ENCODE measurements around the gene CENPX. TPM values are rescaled to one million over a fixed set of nuclear protein-coding genes. Genes with fewer than 3 reads are reported as not detected.
A peak's percentile ranks its signal among the peaks of the same experiment; 100 is the strongest.
"Not testable (repeated sequence)": the region's sequence is repeated elsewhere in the genome, so short reads cannot be mapped to it uniquely, and the experiment has no call there.

The CENPX gene
- total RNA-seq, 2 experiments from 2014 or later, result 57.3 to 73.0 TPM

- CTCF ChIA-PET, result no interaction called here
- no peak for DNase-seq
- Mint-ChIP-seq H3K9me3 (no peaks in the 10 kb centered on the region), H3K36me3 (ENCODE audit: low read depth) (peaks cover 1% of the 10 kb centered on the region), H3K27ac (no peak overlapping the region), H3K4me1 (peaks cover 4% of the 10 kb centered on the region), H3K4me3 (no peak overlapping the region), H3K27me3 (no peaks in the 10 kb centered on the region)
- POLR2A ChIA-PET, result no interaction called here
Measured at GRCh38 chr17:81991684-81992305, 30.9 kb downstream of the CENPX start.

- POLR2A ChIA-PET, result no interaction called here
- H3K9me3 Mint-ChIP-seq, result no peaks in the 10 kb centered on the region
- CTCF ChIA-PET, result interaction anchor here (0.9 to 1.7 kb wide), 2 partner anchors 13 to 31 kb away, joined by 3 read pairs; no protein-coding TSS in a partner anchor
Measured at GRCh38 chr17:81990836-81991683, 31.6 kb downstream of the CENPX start.

GRCh38 chr17:81987161-81987770, 35.4 kb downstream of the CENPX start:
- no peaks in the 10 kb centered on the region for H3K9me3 Mint-ChIP-seq
- no peaks in the 10 kb centered on the region for H3K27me3 Mint-ChIP-seq
- no peak for DNase-seq
- peaks cover 19% of the 10 kb centered on the region for H3K36me3 Mint-ChIP-seq (ENCODE audit: low read depth)
- H3K27ac Mint-ChIP-seq, result no peak overlapping the region
- ChIA-PET POLR2A (no interaction called here), CTCF (no interaction called here)
- peaks cover 19% of the 10 kb centered on the region for H3K4me1 Mint-ChIP-seq
- no peak overlapping the region for H3K4me3 Mint-ChIP-seq

More at GRCh38 chr17:81990836-81991683, 31.6 kb downstream of the CENPX start:
- Mint-ChIP-seq H3K27me3 (no peaks in the 10 kb centered on the region), H3K4me1 (peaks cover 4% of the 10 kb centered on the region), H3K27ac (no peak overlapping the region), H3K36me3 (ENCODE audit: low read depth) (peaks cover 6% of the 10 kb centered on the region), H3K4me3 (no peak overlapping the region)
- no peak for DNase-seq

- H3K4me3 Mint-ChIP-seq, result no peak overlapping the region
- POLR2A ChIA-PET, result no interaction called here
- CTCF ChIA-PET, result interaction anchor here (1.1 kb wide), 1 partner anchor 27 kb away, joined by 4 read pairs; no protein-coding TSS in a partner anchor
- peaks cover 19% of the 10 kb centered on the region for H3K36me3 Mint-ChIP-seq (ENCODE audit: low read depth)
- peaks cover 23% of the 10 kb centered on the region for H3K4me1 Mint-ChIP-seq
- H3K27me3 Mint-ChIP-seq, result no peaks in the 10 kb centered on the region
- H3K9me3 Mint-ChIP-seq, result no peaks in the 10 kb centered on the region
- no peak for DNase-seq
- H3K27ac Mint-ChIP-seq, result no peak overlapping the region
Measured at GRCh38 chr17:81986606-81987005, 36.1 kb downstream of the CENPX start.

- POLR2A ChIA-PET, result no interaction called here
- CTCF ChIA-PET, result interaction anchor here (0.9 to 1.0 kb wide), 2 partner anchors 8 to 36 kb away, joined by 3 to 4 read pairs; no protein-coding TSS in a partner anchor
- Mint-ChIP-seq H3K4me3 (no peak overlapping the region), H3K27me3 (no peaks in the 10 kb centered on the region), H3K36me3 (ENCODE audit: low read depth) (peaks cover 27% of the 10 kb centered on the region), H3K27ac (peak overlapping the region; percentile 2), H3K4me1 (peaks cover 35% of the 10 kb centered on the region), H3K9me3 (no peaks in the 10 kb centered on the region)
- DNase-seq, result no peak
Measured at GRCh38 chr17:81984773-81985410, 37.8 kb downstream of the CENPX start.

GRCh38 chr17:81983639-81984373, 38.9 kb downstream of the CENPX start:
- Mint-ChIP-seq H3K4me1 (peaks cover 45% of the 10 kb centered on the region), H3K36me3 (ENCODE audit: low read depth) (peaks cover 34% of the 10 kb centered on the region)

DNA sequence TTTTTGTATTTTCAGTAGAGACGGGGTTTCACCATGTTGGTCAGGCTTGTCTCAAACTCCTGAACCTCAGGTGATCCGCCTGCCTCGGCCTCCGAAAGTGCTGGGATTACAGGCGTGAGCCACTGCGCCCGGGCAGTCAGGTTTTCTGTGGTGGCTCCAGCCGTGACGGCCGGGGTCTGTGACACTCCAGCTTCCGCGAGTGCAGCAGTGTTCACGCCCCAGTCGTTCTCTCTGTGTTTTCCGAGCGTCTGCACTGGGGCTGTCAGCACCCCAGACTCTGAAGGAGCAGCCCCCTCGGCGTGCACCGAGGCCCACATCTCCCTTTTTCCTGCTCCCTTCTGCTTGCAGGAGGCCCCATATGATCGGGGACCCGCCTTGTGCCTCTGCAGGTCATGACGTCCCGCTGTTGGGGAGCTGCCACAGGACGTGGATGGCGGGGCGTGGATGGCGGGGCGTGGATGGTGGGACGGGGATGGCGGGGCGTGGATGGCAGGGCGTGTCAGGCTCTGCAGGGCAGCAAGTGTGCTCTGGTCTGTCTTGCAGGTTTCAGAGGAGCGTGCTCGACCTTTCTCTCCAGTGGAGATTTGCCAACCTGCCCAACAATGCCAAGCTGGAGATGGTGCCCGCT, 39.6 kb downstream of the CENPX start:
- no peak overlapping the region for H3K27ac Mint-ChIP-seq
- POLR2A ChIA-PET, result no interaction called here
- H3K9me3 Mint-ChIP-seq, result no peaks in the 10 kb centered on the region
- no peak overlapping the region for H3K4me3 Mint-ChIP-seq
- H3K4me1 Mint-ChIP-seq, result peaks cover 49% of the 10 kb centered on the region
- no peaks in the 10 kb centered on the region for H3K27me3 Mint-ChIP-seq
- CTCF ChIA-PET, result interaction anchor here (0.6 to 1.5 kb wide), 4 partner anchors 47 to 678 kb away, joined by 3 to 4 read pairs (median 3); partner anchors contain the start of gene DCXR
- DNase-seq, result no peak
- peaks cover 36% of the 10 kb centered on the region for H3K36me3 Mint-ChIP-seq (ENCODE audit: low read depth)

More at GRCh38 chr17:81983639-81984373, 38.9 kb downstream of the CENPX start:
- CTCF ChIA-PET, result interaction anchor here (0.6 to 1.5 kb wide), 3 partner anchors 47 to 678 kb away, joined by 3 read pairs; no protein-coding TSS in a partner anchor
- H3K27ac Mint-ChIP-seq, result no peak overlapping the region
- H3K9me3 Mint-ChIP-seq, result no peaks in the 10 kb centered on the region
- H3K4me3 Mint-ChIP-seq, result no peak overlapping the region
- H3K27me3 Mint-ChIP-seq, result no peaks in the 10 kb centered on the region
- POLR2A ChIA-PET, result no interaction called here
- no peak for DNase-seq

DNA sequence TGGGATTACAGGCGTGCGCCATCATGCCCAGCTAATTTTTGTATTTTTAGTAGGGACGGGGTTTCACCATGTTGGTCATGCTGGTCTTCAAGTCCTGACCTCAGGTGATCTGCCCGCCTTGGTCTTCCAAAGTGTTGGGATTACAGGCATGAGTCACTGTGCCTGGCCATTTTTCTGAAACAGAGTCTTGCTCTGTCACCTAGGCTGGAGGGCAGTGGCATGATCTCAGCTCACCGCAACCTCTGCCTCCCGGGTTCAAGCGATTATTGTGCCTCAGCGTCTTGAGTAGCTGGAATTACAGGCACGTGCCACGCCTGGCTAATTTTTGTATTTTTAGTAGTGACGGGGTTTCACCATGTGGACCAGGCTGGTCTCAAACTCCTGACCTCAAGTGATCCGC, 41.2 kb downstream of the CENPX start:
- H3K9me3 Mint-ChIP-seq, DNase-seq, H3K27ac Mint-ChIP-seq, POLR2A ChIA-PET, H3K27me3 Mint-ChIP-seq, H3K4me3 Mint-ChIP-seq, CTCF ChIA-PET: not testable (repeated sequence)
- peaks cover 51% of the 10 kb centered on the region for H3K4me1 Mint-ChIP-seq
- H3K36me3 Mint-ChIP-seq (ENCODE audit: low read depth), result peaks cover 32% of the 10 kb centered on the region

DNA sequence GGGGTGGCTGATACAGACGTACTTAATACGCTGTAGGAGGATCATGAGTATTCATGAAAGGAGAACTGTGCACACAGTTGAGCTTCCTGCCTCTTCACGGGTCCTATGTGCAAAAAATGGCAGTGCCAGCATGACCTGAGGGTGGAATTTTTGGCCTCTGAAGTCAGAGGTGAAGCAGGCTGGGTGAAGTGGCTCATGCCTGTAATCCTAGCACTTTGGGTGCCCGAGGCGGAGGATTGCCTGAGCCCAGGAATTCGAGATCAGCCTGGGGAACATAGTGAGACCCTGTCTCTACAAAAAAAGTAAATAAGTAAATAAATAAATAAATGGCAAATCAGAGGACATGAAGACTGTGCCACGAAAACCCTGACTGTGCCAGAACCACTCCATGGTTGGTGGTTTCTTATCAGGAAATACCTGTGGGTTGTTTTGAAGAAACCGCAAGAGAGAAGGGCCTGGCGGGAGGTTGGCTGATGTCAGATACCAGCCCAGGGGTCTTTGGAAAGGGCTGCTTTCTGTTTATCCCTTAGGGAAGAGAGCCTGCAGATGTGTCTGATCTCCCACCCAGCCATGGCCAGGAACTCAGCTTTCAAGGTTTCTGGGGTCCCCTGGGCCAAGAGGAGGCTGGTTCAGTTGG, 41.9 kb downstream of the CENPX start:
- Mint-ChIP-seq H3K9me3 (no peaks in the 10 kb centered on the region), H3K4me3 (no peak overlapping the region), H3K27me3 (no peaks in the 10 kb centered on the region), H3K36me3 (ENCODE audit: low read depth) (peaks cover 30% of the 10 kb centered on the region), H3K27ac (no peak overlapping the region), H3K4me1 (peaks cover 57% of the 10 kb centered on the region)
- ChIA-PET CTCF (interaction anchor here (1.7 kb wide), 1 partner anchor 39 kb away, joined by 4 read pairs; no protein-coding TSS in a partner anchor), POLR2A (no interaction called here)
- DNase-seq, result no peak

DNA sequence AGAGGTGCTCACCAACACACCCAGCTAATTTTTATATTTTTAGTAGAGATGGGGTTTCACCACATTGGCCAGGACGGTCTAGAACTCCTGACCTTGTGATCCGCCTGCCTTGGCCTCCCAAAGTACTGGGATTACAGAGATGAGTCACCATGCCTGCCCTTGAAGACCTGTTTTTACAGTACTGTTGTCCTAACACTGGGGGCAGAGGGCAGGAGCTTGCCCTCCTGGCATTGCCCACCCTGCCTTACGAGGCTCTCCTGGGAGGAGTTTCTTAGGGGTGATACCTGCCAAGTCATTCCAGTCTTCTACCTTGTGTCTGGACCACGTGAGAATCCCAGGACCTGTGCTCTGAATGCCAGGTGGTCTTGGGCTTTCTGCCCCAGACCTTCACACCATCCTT, 42.6 kb downstream of the CENPX start:
- CTCF ChIA-PET, result interaction anchor here (1.7 to 2.7 kb wide), 2 partner anchors 20 to 40 kb away, joined by 4 to 9 read pairs; no protein-coding TSS in a partner anchor
- H3K27ac Mint-ChIP-seq, result no peak overlapping the region
- H3K9me3 Mint-ChIP-seq, result no peaks in the 10 kb centered on the region
- peak overlapping the region; percentile 10 for H3K4me3 Mint-ChIP-seq
- peaks cover 24% of the 10 kb centered on the region for H3K36me3 Mint-ChIP-seq (ENCODE audit: low read depth)
- DNase-seq, result no peak
- no peaks in the 10 kb centered on the region for H3K27me3 Mint-ChIP-seq
- POLR2A ChIA-PET, result no interaction called here
- H3K4me1 Mint-ChIP-seq, result peaks cover 56% of the 10 kb centered on the region

GRCh38 chr17:81978524-81979298, 44.0 kb downstream of the CENPX start:
- H3K9me3 Mint-ChIP-seq, result peaks cover 5% of the 10 kb centered on the region
- H3K4me3 Mint-ChIP-seq, result peak overlapping the region; percentile 71
- peaks cover 2% of the 10 kb centered on the region for H3K27me3 Mint-ChIP-seq
- H3K36me3 Mint-ChIP-seq (ENCODE audit: low read depth), result peaks cover 17% of the 10 kb centered on the region
- DNase-seq, result no peak
- POLR2A ChIA-PET, result no interaction called here
- H3K4me1 Mint-ChIP-seq, result peaks cover 53% of the 10 kb centered on the region
- CTCF ChIA-PET, result interaction anchor here (0.6 to 2.7 kb wide), 5 partner anchors 19 to 53 kb away, joined by 3 to 9 read pairs (median 4); no protein-coding TSS in a partner anchor
- peak overlapping the region; percentile 82 for H3K27ac Mint-ChIP-seq
